ENCODE results near the gene MED12L.

- TF ChIP-seq CTCF (IDR thresholded peaks at IDR 0.05) (no peak), POLR2A (IDR thresholded peaks at IDR 0.05) (no peak)
These were observed 245.4 kb downstream of the MED12L start for GRCh38 chr3:151330899-151331298.

All from Peyer's patch (tissue), 4 donors.